Caco-2 (cell line): ENCODE data around the gene PLXDC2. TPM values are rescaled to one million over a fixed set of nuclear protein-coding genes. Genes with fewer than 3 reads are reported as not detected.

Experiments used
- BruUV-seq: library from RNA; stranded (reverse); fragments of 400-500 nt; replicated peaks from 2 replicates; lab custom pipeline; 2021; lab: Mats Ljungman, UMichigan
- CTCF ChIA-PET: fragments of 300-600 bp; sonication (Branson Sonifier 250); formaldehyde crosslinking; loops from one replicate; lab custom pipeline; 2022; ENCODE audit warnings: antibody characterized with exemption; lab: Charles Lee
- POLR2A ChIA-PET: fragments of 300-600 bp; sonication (Branson Sonifier 250); formaldehyde crosslinking; loops from one replicate; lab custom pipeline; 2022; ENCODE audit warnings: antibody characterized with exemption; lab: Charles Lee
- DNase-seq, 2 experiments: peaks; one replicate each; pipeline versions ENCODE4 v3.0.0 to v3.0.0-alpha.2; 2020 to 2022
- H3K27me3 ChIP-seq: replicated peaks from 2 replicates; pipeline ENCODE4 v1.6.0; 2011; ENCODE audit warnings: low read length; ENCODE audit not compliant: control insufficient read depth, insufficient read depth
- H3K36me3 ChIP-seq: 2 replicates; pipeline ENCODE4 v1.5.1; 2011; ENCODE audit warnings: low read length; ENCODE audit not compliant: control insufficient read depth, insufficient read depth
- H3K4me1 ChIP-seq: fragments of 250-450 bp; sonication (Bioruptor Pico); 2 replicates; pipeline ENCODE4 v1.5.1; 2020; ENCODE audit warnings: mild to moderate bottlenecking
- H3K4me3 ChIP-seq: 2 replicates; pipeline ENCODE4 v1.5.1; 2011; ENCODE audit warnings: low read depth, mild to moderate bottlenecking, control low read depth, low read length
- H3K9me3 ChIP-seq: fragments of 250-450 bp; sonication (Bioruptor Pico); 2 replicates; pipeline ENCODE4 v1.5.1; 2020; ENCODE audit warnings: mild to moderate bottlenecking, moderate library complexity
- H3K27ac Mint-ChIP-seq: one replicate; pipeline ENCODE4 v1.8.0; 2022; ENCODE audit warnings: mixed read lengths; ENCODE audit not compliant: unreplicated experiment
- H3K27me3 Mint-ChIP-seq: one replicate; pipeline ENCODE4 v1.8.0; 2022; ENCODE audit warnings: mixed read lengths; ENCODE audit not compliant: insufficient read depth, unreplicated experiment
- H3K36me3 Mint-ChIP-seq: one replicate; pipeline ENCODE4 v1.8.0; 2022; ENCODE audit warnings: mild to moderate bottlenecking, mixed read lengths; ENCODE audit not compliant: insufficient read depth, unreplicated experiment
- H3K4me1 Mint-ChIP-seq: one replicate; pipeline ENCODE4 v1.8.0; 2022; ENCODE audit warnings: low read depth, mixed read lengths; ENCODE audit not compliant: unreplicated experiment
- H3K4me3 Mint-ChIP-seq: one replicate; pipeline ENCODE4 v1.8.0; 2022; ENCODE audit warnings: mild to moderate bottlenecking, moderate library complexity, mixed read lengths; ENCODE audit not compliant: unreplicated experiment
- H3K9me3 Mint-ChIP-seq: one replicate; pipeline ENCODE4 v1.8.0; 2022; ENCODE audit warnings: mixed read lengths; ENCODE audit not compliant: unreplicated experiment
- intact Hi-C: fragments of 100-400 bp; cut with micrococcal nuclease; formaldehyde crosslinking; loops from one replicate; pipeline ENCODE4 v1.10.0; 2022; ENCODE audit not compliant: unreplicated experiment
- total RNA-seq: library from RNA; stranded (reverse); gene quantifications from 2 replicates; pipeline ENCODE4 v1.2.3, GENCODE V29; 2022
- TF ChIP-seq, protein P1 (sequence below), 2 experiments: fragments of 200-600 bp in 1 of 2; IDR thresholded peaks; 1 replicate in 1 of 2; 2 replicates in 1 of 2; pipeline versions ENCODE4 v1.5.1 to v1.8.0; 2011 to 2022; ENCODE audit warnings: antibody characterized with exemption in 1 of 2, control low read depth in 1 of 2, inconsistent platforms in 1 of 2, low read depth in 1 of 2, low read length in 1 of 2, mild to moderate bottlenecking in 1 of 2, moderate library complexity in 1 of 2; ENCODE audit not compliant: insufficient read depth in 1 of 2, severe bottlenecking in 1 of 2, unreplicated experiment in 1 of 2

Gene PLXDC2
- total RNA-seq, 1 experiment from 2014 or later = 0.54 TPM

DNA sequence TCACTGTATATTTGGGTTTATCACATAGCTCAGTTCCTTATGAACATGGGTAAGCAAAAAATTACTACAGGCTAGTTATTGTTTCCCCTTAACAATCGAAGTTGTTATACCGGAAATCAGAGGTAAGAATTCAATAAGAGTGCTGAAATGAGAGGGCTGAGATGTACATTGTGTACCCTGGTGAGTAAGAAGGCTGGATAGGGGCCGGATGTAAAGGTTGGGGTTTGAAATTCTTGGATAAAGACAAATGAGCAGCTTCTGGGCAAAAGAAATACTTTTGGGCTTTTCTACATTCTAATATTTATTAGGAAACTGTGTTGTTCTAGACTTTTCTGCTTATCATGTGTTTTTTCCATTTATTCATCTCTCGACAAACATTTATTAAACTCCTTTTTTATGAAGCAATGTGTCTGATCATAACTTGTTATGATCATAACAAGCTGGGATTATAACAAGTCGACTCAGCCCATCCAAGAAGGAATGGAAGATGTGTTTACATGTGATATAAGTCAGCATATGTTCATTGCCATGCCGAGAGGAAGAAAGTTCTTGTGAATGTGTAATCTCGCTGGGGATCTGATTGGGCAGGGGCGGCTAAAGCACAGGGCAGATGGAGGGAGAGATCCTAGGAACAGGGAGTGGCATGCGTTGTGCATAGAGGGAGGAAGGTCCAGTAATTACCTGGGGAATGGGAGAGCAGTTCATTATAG lies 155.3 kb downstream of the PLXDC2 start:
- no peaks in the 10 kb centered on the region for H3K36me3 Mint-ChIP-seq
- ChIA-PET CTCF (no interaction called here), POLR2A (no interaction called here)
- H3K27me3 ChIP-seq = no peaks in the 10 kb centered on the region
- no peaks in the 10 kb centered on the region for H3K4me1 Mint-ChIP-seq
- peaks cover 3% of the 10 kb centered on the region for H3K27me3 Mint-ChIP-seq
- no peak overlapping the region for H3K4me3 ChIP-seq
- no peak for DNase-seq
- H3K4me1 ChIP-seq = no peaks in the 10 kb centered on the region
- TF ChIP-seq, protein P1, sequence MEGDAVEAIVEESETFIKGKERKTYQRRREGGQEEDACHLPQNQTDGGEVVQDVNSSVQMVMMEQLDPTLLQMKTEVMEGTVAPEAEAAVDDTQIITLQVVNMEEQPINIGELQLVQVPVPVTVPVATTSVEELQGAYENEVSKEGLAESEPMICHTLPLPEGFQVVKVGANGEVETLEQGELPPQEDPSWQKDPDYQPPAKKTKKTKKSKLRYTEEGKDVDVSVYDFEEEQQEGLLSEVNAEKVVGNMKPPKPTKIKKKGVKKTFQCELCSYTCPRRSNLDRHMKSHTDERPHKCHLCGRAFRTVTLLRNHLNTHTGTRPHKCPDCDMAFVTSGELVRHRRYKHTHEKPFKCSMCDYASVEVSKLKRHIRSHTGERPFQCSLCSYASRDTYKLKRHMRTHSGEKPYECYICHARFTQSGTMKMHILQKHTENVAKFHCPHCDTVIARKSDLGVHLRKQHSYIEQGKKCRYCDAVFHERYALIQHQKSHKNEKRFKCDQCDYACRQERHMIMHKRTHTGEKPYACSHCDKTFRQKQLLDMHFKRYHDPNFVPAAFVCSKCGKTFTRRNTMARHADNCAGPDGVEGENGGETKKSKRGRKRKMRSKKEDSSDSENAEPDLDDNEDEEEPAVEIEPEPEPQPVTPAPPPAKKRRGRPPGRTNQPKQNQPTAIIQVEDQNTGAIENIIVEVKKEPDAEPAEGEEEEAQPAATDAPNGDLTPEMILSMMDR (IDR thresholded peaks at IDR 0.05; ENCODE audit: insufficient read depth in 1 of 2, low read depth in 1 of 2, low read length in 1 of 2, severe bottlenecking in 1 of 2, unreplicated experiment in 1 of 2) = no peak
- no peak overlapping the region for H3K4me3 Mint-ChIP-seq
- intact Hi-C loops = no loop called here
- no peaks in the 10 kb centered on the region for H3K36me3 ChIP-seq
- no peak overlapping the region for H3K27ac Mint-ChIP-seq
- peaks cover 4% of the 10 kb centered on the region for H3K9me3 Mint-ChIP-seq
- BruUV-seq = no TSS peak
- H3K9me3 ChIP-seq = no peaks in the 10 kb centered on the region; the same call in 1 of the 2 replicates

DNA sequence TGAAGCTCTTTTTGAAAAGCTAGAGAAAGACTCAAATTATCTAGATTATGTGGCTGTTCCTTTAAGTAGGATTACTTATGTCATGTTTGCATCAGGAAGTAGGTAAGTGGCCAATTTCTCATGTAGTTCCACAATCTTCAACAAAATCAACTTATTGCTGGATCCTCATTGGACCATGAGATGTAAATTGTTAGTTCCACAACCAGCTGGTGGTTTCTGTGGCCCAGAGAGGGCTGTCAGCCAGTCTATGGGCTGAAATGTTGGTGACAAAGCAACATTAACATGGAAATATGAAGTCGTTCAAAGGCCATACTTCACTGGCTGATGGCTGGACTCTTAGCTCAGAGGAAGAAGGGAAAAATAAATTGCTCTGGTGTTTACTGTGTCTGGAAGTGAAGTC lies 157.9 kb downstream of the PLXDC2 start:
- POLR2A ChIA-PET = no interaction called here

DNA sequence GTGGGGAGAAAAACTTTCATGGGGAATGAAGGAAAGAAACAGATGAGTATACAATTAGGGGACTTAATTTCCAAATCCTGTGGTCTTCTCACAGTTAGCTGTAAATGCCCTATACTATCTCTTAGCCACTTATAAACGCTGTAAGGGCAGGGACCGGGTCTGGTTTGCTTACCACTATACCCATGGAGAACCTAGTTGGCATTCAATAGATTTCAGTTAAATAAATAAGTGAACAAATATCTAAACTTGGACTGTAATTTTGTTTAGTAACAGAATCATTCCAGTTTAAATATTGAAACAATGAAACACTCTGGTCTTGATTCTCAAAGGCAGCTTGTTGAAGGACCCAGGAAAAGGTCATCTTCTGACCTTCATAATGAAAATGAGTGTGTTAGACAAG lies 158.3 kb downstream of the PLXDC2 start:
- Histone ChIP-seq H3K4me1 (no peaks in the 10 kb centered on the region), H3K9me3 (no peaks in the 10 kb centered on the region; the same call in 1 of the 2 replicates), H3K27me3 (no peaks in the 10 kb centered on the region), H3K36me3 (no peaks in the 10 kb centered on the region), H3K4me3 (no peak overlapping the region)
- Mint-ChIP-seq H3K36me3 (no peaks in the 10 kb centered on the region), H3K4me3 (no peak overlapping the region), H3K27ac (no peak overlapping the region), H3K9me3 (peaks cover 11% of the 10 kb centered on the region), H3K4me1 (no peaks in the 10 kb centered on the region), H3K27me3 (peaks cover 3% of the 10 kb centered on the region)
- TF ChIP-seq, protein P1 (IDR thresholded peaks at IDR 0.05; ENCODE audit: insufficient read depth in 1 of 2, low read depth in 1 of 2, low read length in 1 of 2, severe bottlenecking in 1 of 2, unreplicated experiment in 1 of 2) = no peak
- ChIA-PET CTCF (no interaction called here), POLR2A (no interaction called here)
- no peak for DNase-seq
- intact Hi-C loops = no loop called here
- no TSS peak for BruUV-seq

More for the DNA sequence above, 157.9 kb downstream of the PLXDC2 start:
- H3K27me3 ChIP-seq = no peaks in the 10 kb centered on the region
- H3K4me3 ChIP-seq = no peak overlapping the region
- no TSS peak for BruUV-seq
- CTCF ChIA-PET = no interaction called here
- H3K9me3 Mint-ChIP-seq = peaks cover 11% of the 10 kb centered on the region
- DNase-seq = no peak
- intact Hi-C loops = no loop called here
- TF ChIP-seq, protein P1 (IDR thresholded peaks at IDR 0.05; ENCODE audit: insufficient read depth in 1 of 2, low read depth in 1 of 2, low read length in 1 of 2, severe bottlenecking in 1 of 2, unreplicated experiment in 1 of 2) = no peak
- peaks cover 3% of the 10 kb centered on the region for H3K27me3 Mint-ChIP-seq
- H3K27ac Mint-ChIP-seq = no peak overlapping the region
- no peak overlapping the region for H3K4me3 Mint-ChIP-seq
- H3K9me3 ChIP-seq = no peaks in the 10 kb centered on the region; the same call in 1 of the 2 replicates
- no peaks in the 10 kb centered on the region for H3K4me1 Mint-ChIP-seq
- no peaks in the 10 kb centered on the region for H3K36me3 ChIP-seq
- no peaks in the 10 kb centered on the region for H3K4me1 ChIP-seq
- H3K36me3 Mint-ChIP-seq = no peaks in the 10 kb centered on the region
